Measurements from ENCODE around the gene CYP2W1.

The CYP2W1 gene

GRCh38 chr7:1015196-1016121 is 32.5 kb downstream of the CYP2W1 start:
- DNase-seq (ENCODE audit: low read depth, low spot score): no peak

- no peak for DNase-seq (ENCODE audit: low read depth, low spot score)
Measured at GRCh38 chr7:1016577-1017531, 33.9 kb downstream of the CYP2W1 start.

GRCh38 chr7:1017586-1018333 is 34.8 kb downstream of the CYP2W1 start:
- DNase-seq (ENCODE audit: low read depth, low spot score): no peak

GRCh38 chr7:1018334-1018695 is 35.3 kb downstream of the CYP2W1 start:
- DNase-seq (ENCODE audit: low read depth, low spot score): no peak

- DNase-seq (ENCODE audit: low read depth, low spot score): no peak
Measured at GRCh38 chr7:1019255-1019785, 36.3 kb downstream of the CYP2W1 start.

DNA sequence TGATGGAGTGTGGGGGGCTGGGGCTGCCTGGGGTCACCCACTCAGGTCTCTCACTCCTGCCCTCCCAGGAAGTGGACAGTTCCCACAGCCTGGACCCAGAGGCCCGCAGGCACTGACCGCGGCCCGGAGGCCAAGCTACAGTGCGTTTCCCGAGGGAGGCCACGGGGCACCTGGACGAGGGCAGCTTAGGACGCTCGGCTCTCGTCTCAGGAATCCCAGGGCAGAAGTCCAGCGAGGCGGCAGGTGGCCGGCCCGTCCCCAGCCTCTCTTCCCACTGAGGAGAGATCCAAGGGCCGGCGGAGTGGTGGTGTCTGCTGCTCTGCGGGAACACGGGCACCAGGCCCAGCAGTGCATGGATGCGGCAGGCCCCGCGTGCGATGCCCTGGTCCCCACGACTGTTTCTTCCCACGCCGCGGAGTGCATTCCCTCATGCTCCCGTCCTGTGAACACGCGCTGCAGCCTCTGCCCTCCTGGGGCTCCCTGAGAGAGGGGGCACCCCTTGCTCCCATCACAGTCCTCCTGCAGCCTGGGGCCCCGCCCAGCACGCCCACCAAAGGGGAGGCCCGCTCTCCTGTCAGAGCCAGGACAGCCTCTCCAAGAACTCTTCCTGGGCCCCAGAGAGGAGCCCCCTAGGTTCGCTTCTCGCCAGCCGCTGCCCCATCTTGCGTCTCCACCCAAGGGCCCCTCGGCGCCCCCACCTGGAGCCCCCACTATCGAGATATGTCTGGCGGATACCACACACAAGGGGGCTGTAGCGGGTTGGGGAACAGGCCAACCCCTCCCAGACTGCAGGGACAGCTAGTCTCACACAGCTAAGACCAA is 37.0 kb downstream of the CYP2W1 start:
- DNase-seq (ENCODE audit: low read depth, low spot score): no peak

DNA sequence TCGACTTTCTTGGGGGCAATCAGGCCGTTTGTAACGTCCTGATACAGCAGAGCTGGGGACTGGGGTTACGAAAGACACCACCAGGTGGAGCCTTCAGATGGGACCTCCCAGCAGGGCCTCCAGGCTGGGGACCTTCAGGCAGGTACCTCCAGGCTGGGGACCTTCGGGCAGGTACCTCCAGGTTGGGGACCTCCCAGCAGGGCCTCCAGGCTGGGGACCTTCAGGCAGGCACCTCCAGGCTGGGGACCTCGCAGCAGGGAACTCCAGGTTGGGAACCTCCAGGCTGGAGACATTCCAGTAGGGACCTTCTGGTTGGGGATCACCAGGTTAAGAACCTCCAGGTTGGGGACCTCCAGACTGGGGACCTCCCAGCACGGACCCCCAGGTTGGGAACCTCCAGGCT is 37.9 kb downstream of the CYP2W1 start:
- no peak for DNase-seq (ENCODE audit: low read depth, low spot score)

- DNase-seq (ENCODE audit: low read depth, low spot score): no peak
Measured at GRCh38 chr7:1021366-1021765, 38.4 kb downstream of the CYP2W1 start.

- no peak for DNase-seq (ENCODE audit: low read depth, low spot score)
Measured at GRCh38 chr7:1021931-1022330, 39.0 kb downstream of the CYP2W1 start.

DNA sequence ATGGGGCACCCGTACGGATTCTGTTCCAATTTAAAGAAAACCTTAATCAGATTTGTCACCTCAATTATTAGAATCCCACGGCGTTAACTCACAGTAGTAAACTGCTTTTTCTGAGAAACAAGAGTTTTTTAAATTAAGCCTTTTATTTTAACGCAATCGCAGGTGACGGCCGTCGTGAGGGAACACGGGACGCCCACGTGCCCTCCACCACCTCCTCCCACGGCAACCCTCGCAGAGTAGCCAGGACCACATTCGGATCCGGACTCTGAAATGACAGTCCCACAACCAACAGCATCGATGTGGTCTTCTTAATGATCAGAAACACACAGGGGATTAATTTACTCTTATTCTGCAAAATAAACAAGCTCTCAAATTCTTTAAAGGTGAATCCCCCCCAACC is 39.4 kb downstream of the CYP2W1 start:
- DNase-seq (ENCODE audit: low read depth, low spot score): no peak

DNA sequence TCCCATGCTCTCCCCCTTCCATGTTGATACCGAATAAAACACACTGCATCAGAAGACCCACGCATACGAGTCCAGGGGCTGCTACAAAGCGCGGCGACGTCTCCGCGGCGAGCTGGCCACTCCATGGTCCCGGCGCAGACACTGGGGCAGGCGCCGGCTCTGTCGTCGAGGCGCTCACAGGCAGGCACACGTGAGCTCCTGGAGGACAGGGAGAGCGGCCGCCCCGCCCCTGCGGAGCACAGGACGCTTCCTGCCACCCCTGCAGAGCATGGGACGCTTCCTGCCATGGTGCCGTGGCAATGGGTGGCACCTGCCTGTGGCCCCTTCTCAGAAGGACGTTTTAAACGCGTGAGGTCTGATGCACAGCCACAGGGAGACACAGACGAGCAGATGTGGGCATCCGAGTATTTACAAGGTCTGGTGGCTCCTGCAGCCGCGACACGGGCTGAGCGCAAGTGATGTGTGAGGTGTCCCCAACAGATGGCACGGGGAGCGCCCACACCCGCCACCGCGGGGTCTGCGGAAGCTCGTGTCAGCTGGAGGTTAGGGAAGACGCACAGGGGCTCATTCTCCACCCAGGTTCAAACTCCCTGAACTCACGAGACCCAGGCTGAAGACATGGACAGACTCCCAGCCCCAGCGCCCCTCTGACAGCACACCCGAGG is 40.0 kb downstream of the CYP2W1 start:
- DNase-seq (ENCODE audit: low read depth, low spot score): no peak

GRCh38 chr7:1024331-1024841 is 41.4 kb downstream of the CYP2W1 start:
- DNase-seq (ENCODE audit: low read depth, low spot score): no peak

- no peak for DNase-seq (ENCODE audit: low read depth, low spot score)
Measured at GRCh38 chr7:1024876-1025742, 42.1 kb downstream of the CYP2W1 start.

GRCh38 chr7:1025743-1026581 is 43.0 kb downstream of the CYP2W1 start:
- no peak for DNase-seq (ENCODE audit: low read depth, low spot score)

- no peak for DNase-seq (ENCODE audit: low read depth, low spot score)
Measured at GRCh38 chr7:1026721-1027161, 43.8 kb downstream of the CYP2W1 start.

DNA sequence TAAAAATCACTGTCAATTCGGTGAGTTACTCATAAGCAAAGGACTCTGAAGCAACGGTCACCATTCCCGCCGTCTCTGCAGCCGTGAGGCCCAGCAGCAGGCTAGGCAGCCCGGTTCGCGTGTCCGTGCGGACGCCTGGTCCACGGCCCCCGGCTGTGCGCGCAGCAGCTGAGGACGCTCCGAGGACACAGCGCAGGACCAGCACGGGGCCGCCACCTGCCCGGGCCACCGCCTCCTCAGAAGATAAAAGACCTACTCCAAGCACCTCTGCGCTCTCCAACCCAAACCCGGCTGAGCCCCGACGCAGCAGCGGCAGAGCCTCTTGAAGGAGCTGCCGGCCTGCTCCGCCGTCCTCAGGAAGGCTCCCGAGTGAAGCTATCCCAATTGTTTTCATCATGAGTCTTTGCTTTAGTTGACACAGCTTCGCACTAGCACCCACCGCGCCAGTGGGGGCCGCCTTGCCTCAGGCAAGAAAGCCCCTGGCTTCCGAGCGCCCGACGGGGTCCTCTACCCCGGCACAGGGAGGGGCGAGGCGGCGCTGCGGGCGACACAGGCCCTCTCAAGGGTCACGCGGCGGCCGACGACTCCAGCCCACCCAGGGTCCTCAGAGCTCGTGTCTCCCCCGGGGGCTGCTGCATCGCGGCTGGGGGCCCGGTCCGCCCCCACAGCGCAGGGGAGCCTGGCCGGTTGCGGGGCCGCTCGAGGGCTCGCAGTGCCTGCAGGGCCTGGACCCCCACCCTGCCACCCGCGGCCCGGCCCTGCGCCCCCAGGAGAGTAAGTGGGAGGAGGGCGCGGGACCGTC is 44.5 kb downstream of the CYP2W1 start:
- no peak for DNase-seq (ENCODE audit: low read depth, low spot score)
